ENCODE data around the gene BRD3.

DNA sequence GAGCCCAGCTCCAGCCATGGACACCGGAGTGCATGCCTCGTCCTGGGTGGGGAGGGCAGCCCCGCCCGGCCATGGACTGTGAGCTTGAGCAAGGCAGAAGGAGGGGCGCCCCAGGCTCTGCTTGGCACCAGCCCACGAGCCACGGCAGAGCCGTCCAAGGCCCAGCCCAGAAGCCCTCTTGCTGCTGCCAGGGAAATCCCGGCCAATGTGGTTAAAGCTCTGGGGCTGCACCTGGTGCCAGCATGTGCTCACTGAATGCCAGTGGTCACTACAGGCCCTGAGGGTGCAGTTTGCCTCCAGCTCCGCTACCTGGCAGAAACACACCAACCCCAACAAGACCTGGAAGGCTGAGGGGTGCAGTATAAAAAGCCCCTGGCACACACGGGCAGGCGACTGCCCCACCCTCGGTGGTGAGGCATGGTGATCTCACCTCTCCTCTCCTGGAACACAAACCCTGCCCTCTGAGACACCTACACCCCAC, 11.8 kb downstream of the BRD3 start:
- TF ChIP-seq, protein P1, sequence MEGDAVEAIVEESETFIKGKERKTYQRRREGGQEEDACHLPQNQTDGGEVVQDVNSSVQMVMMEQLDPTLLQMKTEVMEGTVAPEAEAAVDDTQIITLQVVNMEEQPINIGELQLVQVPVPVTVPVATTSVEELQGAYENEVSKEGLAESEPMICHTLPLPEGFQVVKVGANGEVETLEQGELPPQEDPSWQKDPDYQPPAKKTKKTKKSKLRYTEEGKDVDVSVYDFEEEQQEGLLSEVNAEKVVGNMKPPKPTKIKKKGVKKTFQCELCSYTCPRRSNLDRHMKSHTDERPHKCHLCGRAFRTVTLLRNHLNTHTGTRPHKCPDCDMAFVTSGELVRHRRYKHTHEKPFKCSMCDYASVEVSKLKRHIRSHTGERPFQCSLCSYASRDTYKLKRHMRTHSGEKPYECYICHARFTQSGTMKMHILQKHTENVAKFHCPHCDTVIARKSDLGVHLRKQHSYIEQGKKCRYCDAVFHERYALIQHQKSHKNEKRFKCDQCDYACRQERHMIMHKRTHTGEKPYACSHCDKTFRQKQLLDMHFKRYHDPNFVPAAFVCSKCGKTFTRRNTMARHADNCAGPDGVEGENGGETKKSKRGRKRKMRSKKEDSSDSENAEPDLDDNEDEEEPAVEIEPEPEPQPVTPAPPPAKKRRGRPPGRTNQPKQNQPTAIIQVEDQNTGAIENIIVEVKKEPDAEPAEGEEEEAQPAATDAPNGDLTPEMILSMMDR (IDR thresholded peaks at IDR 0.05; ENCODE audit: insufficient read depth, low read depth, low read length), result no peak
- TF ChIP-seq EZH2 (IDR thresholded peaks at IDR 0.05; ENCODE audit: insufficient read depth, low read length), result no peak

Measured in astrocyte (in vitro differentiated cells and primary cell).